Measurements from ENCODE around the gene NKAPL.

DNA sequence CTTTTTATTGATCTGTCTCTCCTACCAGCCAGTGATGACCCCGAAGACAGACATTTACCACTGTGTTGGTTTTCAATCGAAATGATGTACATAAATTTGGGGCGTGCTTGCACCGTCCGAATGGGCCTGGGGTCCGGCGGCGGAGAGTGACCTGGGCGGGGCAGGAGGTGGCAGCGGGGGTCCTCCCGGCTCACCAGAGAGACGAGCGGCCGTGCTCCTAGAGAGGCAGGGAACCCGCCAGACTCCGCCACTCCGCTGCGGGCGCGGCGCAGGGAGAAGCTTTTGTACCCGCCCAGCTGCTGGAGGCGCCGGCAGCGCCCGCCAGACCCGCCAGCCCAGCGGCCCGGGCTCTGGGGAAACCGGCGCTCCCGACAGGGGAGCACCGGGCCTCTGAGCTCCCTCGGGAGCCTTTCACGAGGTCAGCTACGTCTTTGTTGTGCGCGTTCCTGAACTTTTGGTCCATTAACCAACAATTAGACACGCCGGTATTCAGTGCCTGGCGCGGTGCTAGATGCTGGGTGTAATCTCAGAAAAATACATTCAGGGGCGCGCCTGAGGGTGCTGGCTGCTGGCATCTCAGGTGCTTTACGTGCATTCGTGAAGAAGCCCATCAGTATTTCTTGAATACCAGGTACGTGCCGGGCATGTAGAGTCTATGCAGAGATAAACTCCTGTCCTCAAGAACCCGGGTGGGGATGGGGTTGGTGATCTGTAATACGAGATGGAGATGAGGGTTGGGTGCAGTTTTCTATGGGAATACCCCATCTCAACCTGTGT is 22.4 kb downstream of the NKAPL start, which contains the start of gene PGBD1:
- TF ChIP-seq, protein P1, sequence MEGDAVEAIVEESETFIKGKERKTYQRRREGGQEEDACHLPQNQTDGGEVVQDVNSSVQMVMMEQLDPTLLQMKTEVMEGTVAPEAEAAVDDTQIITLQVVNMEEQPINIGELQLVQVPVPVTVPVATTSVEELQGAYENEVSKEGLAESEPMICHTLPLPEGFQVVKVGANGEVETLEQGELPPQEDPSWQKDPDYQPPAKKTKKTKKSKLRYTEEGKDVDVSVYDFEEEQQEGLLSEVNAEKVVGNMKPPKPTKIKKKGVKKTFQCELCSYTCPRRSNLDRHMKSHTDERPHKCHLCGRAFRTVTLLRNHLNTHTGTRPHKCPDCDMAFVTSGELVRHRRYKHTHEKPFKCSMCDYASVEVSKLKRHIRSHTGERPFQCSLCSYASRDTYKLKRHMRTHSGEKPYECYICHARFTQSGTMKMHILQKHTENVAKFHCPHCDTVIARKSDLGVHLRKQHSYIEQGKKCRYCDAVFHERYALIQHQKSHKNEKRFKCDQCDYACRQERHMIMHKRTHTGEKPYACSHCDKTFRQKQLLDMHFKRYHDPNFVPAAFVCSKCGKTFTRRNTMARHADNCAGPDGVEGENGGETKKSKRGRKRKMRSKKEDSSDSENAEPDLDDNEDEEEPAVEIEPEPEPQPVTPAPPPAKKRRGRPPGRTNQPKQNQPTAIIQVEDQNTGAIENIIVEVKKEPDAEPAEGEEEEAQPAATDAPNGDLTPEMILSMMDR (IDR thresholded peaks at IDR 0.05; ENCODE audit: extremely low read depth in 1 of 2, insufficient read depth in 1 of 2, low read depth in 1 of 2, low read length in 2 of 2) = no peak
- TF ChIP-seq, protein P2, sequence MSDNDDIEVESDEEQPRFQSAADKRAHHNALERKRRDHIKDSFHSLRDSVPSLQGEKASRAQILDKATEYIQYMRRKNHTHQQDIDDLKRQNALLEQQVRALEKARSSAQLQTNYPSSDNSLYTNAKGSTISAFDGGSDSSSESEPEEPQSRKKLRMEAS (IDR thresholded peaks at IDR 0.05; ENCODE audit: insufficient read depth, insufficient read length) = no peak
